ENCODE measurements around the gene TTC23. TPM values are rescaled to one million over a fixed set of nuclear protein-coding genes. Genes with fewer than 3 reads are reported as not detected.

Gene TTC23
- polyA plus RNA-seq, 1 donor (not counting 4 experiments of a cell fraction or from before 2014, with no cell fraction given): 6.7 TPM

DNA sequence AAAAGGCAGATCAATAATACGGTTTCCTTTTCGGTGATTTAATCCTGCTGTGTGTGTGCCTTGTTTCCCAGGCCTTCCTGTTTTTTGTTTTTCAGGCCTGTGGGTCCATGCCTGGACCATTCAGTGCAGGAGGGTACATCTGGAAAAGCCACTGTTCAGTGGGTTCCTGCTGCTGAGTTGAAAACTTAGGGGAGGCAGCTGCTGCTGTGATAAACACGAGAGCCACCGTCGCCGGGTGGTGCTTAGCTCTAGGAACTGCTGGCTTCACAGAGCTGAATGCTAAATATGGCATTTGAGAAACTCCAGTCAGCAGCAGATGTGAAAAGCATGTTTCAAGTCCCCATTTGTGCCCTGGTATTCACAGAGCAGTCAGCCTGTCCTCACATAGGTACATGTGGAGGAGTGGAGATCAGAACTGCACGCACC, 100.5 kb downstream of the TTC23 start:
- no peaks in the 10 kb centered on the region for H3K79me2 ChIP-seq (ENCODE audit: control insufficient read depth, insufficient read depth, low read length)
- no peaks in the 10 kb centered on the region for H3K27me3 ChIP-seq (ENCODE audit: control insufficient read depth, extremely low read depth, insufficient read depth, low read length)
- no peak overlapping the region for H3K4me3 ChIP-seq (ENCODE audit: control insufficient read depth in 2 of 3, extremely low read depth in 1 of 3, insufficient read depth in 2 of 3, low read depth in 1 of 3, low read length in 3 of 3)
- no peaks in the 10 kb centered on the region for H4K20me1 ChIP-seq (ENCODE audit: control insufficient read depth, extremely low read depth, insufficient read depth, low read length)
- no peak overlapping the region for H3K9ac ChIP-seq (ENCODE audit: control insufficient read depth, extremely low read depth, insufficient read depth, low read length)
- H3K36me3 ChIP-seq (ENCODE audit: control insufficient read depth in 2 of 2, extremely low read depth in 1 of 2, insufficient read depth in 2 of 2, low read length in 2 of 2): peaks cover 3 to 5% of the 10 kb centered on the region in 2 experiments
- H2AFZ ChIP-seq (ENCODE audit: control insufficient read depth, low read length): no peak overlapping the region
- DNase-seq (ENCODE audit: low read depth, low spot score): no peak
- H3K27ac ChIP-seq (ENCODE audit: control insufficient read depth, insufficient read depth, low read length): no peak overlapping the region
- H3K4me1 ChIP-seq (ENCODE audit: control insufficient read depth, extremely low read depth, insufficient read depth, low read length): no peaks in the 10 kb centered on the region
- dilution Hi-C loops (cut with MboI; ENCODE audit: extremely low pct_ligation_motif_present, low sequenced_read_pairs): no loop called here
- H3K9me3 ChIP-seq (ENCODE audit: control insufficient read depth, low read depth, low read length): no peaks in the 10 kb centered on the region
- no peaks in the 10 kb centered on the region for H3K9me1 ChIP-seq (ENCODE audit: control insufficient read depth, extremely low read depth, insufficient read depth, low read length)
- FAIRE-seq: no peak
- H3K4me2 ChIP-seq (ENCODE audit: control insufficient read depth, extremely low read depth, insufficient read depth, low read depth, low read length): no peak overlapping the region
- no peak for TF ChIP-seq EZH2 (IDR thresholded peaks at IDR 0.05; ENCODE audit: low read length)
- no peak for TF ChIP-seq CTCF (optimal IDR thresholded peaks at IDR 0.05 in 1 of 3, IDR thresholded peaks at IDR 0.05 in 1 of 3, conservative IDR thresholded peaks at IDR 0.05 in 1 of 3; ENCODE audit: extremely low read depth in 1 of 3, insufficient read depth in 2 of 3, low read length in 3 of 3)

GRCh38 chr15:99146661-99147060, 102.7 kb downstream of the TTC23 start:
- Histone ChIP-seq H4K20me1 (ENCODE audit: control insufficient read depth, extremely low read depth, insufficient read depth, low read length) (no peaks in the 10 kb centered on the region), H3K27me3 (ENCODE audit: control insufficient read depth, extremely low read depth, insufficient read depth, low read length) (no peaks in the 10 kb centered on the region), H3K4me3 (ENCODE audit: control insufficient read depth in 2 of 3, extremely low read depth in 1 of 3, insufficient read depth in 2 of 3, low read depth in 1 of 3, low read length in 3 of 3) (no peak overlapping the region), H3K79me2 (ENCODE audit: control insufficient read depth, insufficient read depth, low read length) (no peaks in the 10 kb centered on the region), H3K9me3 (ENCODE audit: control insufficient read depth, low read depth, low read length) (no peaks in the 10 kb centered on the region), H3K9ac (ENCODE audit: control insufficient read depth, extremely low read depth, insufficient read depth, low read length) (no peak overlapping the region), H3K9me1 (ENCODE audit: control insufficient read depth, extremely low read depth, insufficient read depth, low read length) (no peaks in the 10 kb centered on the region), H2AFZ (ENCODE audit: control insufficient read depth, low read length) (no peak overlapping the region), H3K27ac (ENCODE audit: control insufficient read depth, insufficient read depth, low read length) (no peak overlapping the region), H3K4me2 (ENCODE audit: control insufficient read depth, extremely low read depth, insufficient read depth, low read depth, low read length) (no peak overlapping the region), H3K36me3 (ENCODE audit: control insufficient read depth in 2 of 2, extremely low read depth in 1 of 2, insufficient read depth in 2 of 2, low read length in 2 of 2) (peaks cover 3 to 5% of the 10 kb centered on the region in 2 experiments), H3K4me1 (ENCODE audit: control insufficient read depth, extremely low read depth, insufficient read depth, low read length) (no peaks in the 10 kb centered on the region)
- TF ChIP-seq CTCF (optimal IDR thresholded peaks at IDR 0.05 in 1 of 3, IDR thresholded peaks at IDR 0.05 in 1 of 3, conservative IDR thresholded peaks at IDR 0.05 in 1 of 3; ENCODE audit: extremely low read depth in 1 of 3, insufficient read depth in 2 of 3, low read length in 3 of 3) (no peak), EZH2 (IDR thresholded peaks at IDR 0.05; ENCODE audit: low read length) (no peak)
- dilution Hi-C loops (cut with MboI; ENCODE audit: extremely low pct_ligation_motif_present, low sequenced_read_pairs): no loop called here
- FAIRE-seq (no peak), DNase-seq (ENCODE audit: low read depth, low spot score) (no peak)
